Effector memory CD4-positive, alpha-beta T cell (primary cell): ENCODE data around the gene IRF1.
"Not testable (repeated sequence)": the region's sequence is repeated elsewhere in the genome, so short reads cannot be mapped to it uniquely, and the experiment has no call there.

ENCODE experiments used
- DNase-seq, 3 donors: peaks; one replicate each; pipeline ENCODE4 v3.0.0-alpha.2; 2020
- H3K27ac ChIP-seq: 2 replicates; pipeline ENCODE4 v1.7.0; 2013; ENCODE audit warnings: mild to moderate bottlenecking, low read length, moderate library complexity; ENCODE audit not compliant: insufficient read depth, poor library complexity, severe bottlenecking
- H3K27me3 ChIP-seq: replicated peaks from 2 replicates; pipeline ENCODE4 v1.7.0; 2013; ENCODE audit warnings: mild to moderate bottlenecking, low read length; ENCODE audit not compliant: insufficient read depth, control insufficient read depth, poor library complexity, severe bottlenecking
- H3K36me3 ChIP-seq: 2 replicates; pipeline ENCODE4 v1.7.0; 2013; ENCODE audit warnings: mild to moderate bottlenecking, low read length, moderate library complexity; ENCODE audit not compliant: control insufficient read depth, insufficient read depth
- H3K4me1 ChIP-seq: 2 replicates; pipeline ENCODE4 v1.7.0; 2013; ENCODE audit warnings: low read length, mild to moderate bottlenecking; ENCODE audit not compliant: control insufficient read depth, insufficient read depth, poor library complexity, severe bottlenecking
- H3K4me3 ChIP-seq: 2 replicates; pipeline ENCODE4 v1.7.0; 2013; ENCODE audit warnings: low read length, low read depth, mild to moderate bottlenecking; ENCODE audit not compliant: insufficient read depth, poor library complexity, severe bottlenecking
- H3K9me3 ChIP-seq: 2 replicates; pipeline ENCODE4 v1.7.0; 2013; ENCODE audit warnings: mild to moderate bottlenecking, low read length, moderate library complexity; ENCODE audit not compliant: control insufficient read depth

IRF1 gene

DNA sequence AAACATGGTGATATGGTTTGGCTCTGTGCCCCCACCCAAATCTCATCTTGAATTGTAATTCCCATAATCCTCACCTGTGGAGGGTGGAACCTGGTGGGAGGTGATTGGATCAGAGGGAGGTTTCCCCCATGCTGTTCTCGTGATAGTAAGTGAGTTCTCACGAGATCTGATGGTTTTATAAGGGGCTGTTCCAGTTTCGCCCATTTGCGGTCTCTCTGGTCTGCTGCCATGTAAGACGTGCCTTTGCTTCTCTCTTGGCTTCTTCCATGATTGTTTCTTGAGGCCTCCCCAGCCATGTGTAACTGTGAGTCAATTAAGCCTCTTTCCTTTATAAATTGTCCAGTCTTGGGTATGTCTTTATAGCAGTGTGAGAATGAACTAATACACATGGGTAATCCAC, 34.3 kb upstream of the IRF1 start:
- not testable (repeated sequence) for H3K4me3 ChIP-seq, H3K27me3 ChIP-seq, H3K27ac ChIP-seq, H3K9me3 ChIP-seq, DNase-seq, H3K36me3 ChIP-seq
- peaks cover 12% of the 10 kb centered on the region for H3K4me1 ChIP-seq

DNA sequence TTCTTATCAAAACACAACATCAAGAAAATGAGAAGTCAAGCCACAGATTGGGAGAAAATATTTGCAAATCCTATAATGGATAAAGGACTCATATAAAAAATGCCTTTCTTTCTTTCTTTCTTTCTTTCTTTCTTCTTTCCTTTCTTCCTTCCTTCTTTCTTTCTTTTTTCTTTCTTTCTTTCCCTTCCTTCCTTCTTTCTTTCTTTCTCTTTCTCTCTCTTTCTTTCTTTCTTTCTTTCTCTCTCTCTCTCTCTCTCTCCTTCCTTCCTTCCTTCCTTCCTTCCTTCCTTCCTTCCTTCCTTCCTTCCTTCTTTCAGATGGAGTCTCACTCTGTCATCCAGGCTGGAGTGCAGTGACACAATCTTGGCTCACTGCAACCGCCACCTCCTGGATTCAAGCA, 31.5 kb upstream of the IRF1 start:
- not testable (repeated sequence) for DNase-seq

DNA sequence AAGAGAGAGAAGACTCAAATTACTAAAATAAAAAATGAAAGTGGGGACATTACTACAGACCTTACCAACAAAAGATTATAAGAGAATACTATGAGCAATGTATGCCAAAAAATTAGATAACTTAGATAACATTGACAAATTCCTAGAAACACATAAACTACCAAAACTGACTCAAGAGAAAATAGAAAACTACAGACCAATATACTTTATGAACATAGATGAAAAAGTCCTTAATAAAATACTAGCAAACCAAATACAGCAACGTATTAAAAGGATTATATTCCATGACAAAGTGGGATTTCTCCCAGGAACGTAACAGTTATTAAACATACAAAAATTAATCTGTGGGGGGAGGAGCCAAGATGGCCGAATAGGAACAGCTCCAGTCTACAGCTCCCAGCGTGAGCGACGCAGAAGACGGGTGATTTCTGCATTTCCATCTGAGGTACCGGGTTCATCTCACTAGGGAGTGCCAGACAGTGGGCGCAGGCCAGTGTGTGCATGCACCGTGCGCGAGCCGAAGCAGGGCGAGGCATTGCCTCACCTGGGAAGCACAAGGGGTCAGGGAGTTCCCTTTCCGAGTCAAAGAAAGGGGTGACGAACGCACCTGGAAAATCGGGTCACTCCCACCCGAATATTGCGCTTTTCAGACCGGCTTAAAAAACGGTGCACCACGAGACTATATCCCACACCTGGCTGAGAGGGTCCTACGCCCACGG, 23.2 kb upstream of the IRF1 start:
- not testable (repeated sequence) for DNase-seq, H3K4me3 ChIP-seq, H3K36me3 ChIP-seq, H3K9me3 ChIP-seq, H3K4me1 ChIP-seq, H3K27me3 ChIP-seq, H3K27ac ChIP-seq

More for the DNA sequence above, 31.5 kb upstream of the IRF1 start:
- not testable (repeated sequence) for H3K4me1 ChIP-seq, H3K27me3 ChIP-seq, H3K27ac ChIP-seq, H3K36me3 ChIP-seq, H3K4me3 ChIP-seq, H3K9me3 ChIP-seq

DNA sequence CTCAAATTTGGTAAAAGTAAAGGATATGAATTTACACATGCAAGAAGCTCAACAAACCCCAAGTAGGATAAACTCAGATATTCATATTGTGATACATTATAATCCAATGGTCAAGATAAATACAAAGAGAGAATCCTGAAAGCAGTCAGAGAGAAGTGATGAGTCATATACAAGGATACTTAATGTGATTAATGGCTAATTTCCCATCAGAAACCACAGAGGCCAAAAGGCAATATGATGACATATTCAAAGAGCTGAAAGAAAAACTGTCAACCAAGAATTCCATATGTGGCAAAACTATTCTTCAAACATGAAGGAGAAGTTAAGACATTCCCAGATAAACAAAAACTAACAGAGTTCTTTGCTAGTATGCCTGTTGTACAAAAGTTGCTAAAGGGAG, 19.5 kb upstream of the IRF1 start:
- Histone ChIP-seq H3K4me3 (no peak overlapping the region), H3K36me3 (no peaks in the 10 kb centered on the region), H3K9me3 (no peaks in the 10 kb centered on the region), H3K4me1 (no peaks in the 10 kb centered on the region), H3K27me3 (no peaks in the 10 kb centered on the region), H3K27ac (no peak overlapping the region)
- no peak for DNase-seq

DNA sequence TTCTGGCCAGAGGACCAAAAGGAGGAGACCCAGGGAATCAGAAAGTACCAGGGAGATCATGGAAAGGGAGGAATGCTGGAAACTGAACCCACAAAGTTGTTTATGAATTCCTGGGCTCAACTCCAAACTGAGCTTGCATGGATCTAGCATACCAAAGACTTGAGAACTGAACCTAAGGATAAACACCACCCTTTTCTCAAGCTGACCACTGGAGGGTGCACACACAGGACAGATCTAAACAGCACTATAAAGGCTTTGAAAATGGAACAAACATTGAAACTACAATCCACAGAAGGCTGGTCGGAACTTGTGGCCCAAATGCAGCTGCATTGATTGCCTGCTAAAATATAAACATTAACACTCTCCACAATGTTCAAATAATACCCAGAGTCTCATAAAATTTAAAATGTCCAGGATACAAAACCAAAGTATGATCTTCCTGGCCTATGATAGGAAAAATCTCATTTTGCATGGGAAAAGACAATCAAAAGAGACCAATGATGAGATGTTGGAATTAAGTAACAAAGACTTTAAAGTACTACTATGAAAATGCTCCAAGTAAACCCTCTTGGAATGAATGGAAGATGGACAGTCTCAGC, 15.6 kb upstream of the IRF1 start:
- no peak for DNase-seq
- H3K9me3 ChIP-seq, result no peaks in the 10 kb centered on the region
- H3K27me3 ChIP-seq, result no peaks in the 10 kb centered on the region
- H3K4me1 ChIP-seq, result no peaks in the 10 kb centered on the region
- H3K36me3 ChIP-seq, result no peaks in the 10 kb centered on the region
- H3K4me3 ChIP-seq, result no peak overlapping the region
- no peak overlapping the region for H3K27ac ChIP-seq

DNA sequence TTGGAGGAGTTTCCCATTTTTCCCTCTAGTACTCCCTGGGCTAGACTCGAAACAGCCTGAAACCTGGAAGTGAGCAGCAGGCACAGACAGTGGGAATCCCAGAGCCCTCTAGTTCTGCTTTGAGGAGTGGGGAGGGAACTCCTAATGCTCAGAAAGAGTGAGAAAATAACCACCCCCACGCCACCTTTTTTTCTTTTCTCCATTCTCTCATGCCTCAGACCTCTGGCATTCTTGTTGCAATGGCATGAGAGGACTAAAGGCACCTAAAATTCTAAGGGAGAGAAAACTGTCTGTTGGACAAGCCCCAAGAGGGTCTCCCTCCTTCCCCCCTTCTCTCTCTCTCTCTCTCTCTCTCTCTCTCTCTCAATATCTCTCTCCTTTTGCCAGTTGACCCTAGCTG, 15.1 kb upstream of the IRF1 start:
- Histone ChIP-seq H3K27me3 (no peaks in the 10 kb centered on the region), H3K27ac (no peak overlapping the region), H3K36me3 (no peaks in the 10 kb centered on the region), H3K4me1 (peaks cover 5% of the 10 kb centered on the region), H3K4me3 (no peak overlapping the region), H3K9me3 (no peaks in the 10 kb centered on the region)
- DNase-seq, result no peak

DNA sequence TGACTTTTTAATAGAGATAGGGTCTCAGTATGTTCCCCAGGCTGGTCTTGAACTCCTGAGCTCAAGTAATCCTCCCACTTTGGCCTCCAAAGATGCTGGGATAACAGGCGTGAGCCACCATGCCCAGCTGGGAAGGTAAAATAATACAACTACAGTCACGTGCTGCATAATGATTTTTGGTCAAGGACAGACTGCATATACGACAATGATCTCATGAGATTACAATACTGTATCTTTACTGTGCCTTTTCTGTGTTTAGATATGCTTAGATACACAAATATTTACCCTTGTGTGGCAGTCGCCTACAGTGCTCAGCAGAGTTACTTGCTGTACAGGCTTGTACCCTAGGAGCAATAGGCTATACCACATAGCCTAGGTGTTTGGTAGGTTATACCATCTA, 14.2 kb upstream of the IRF1 start:
- Histone ChIP-seq H3K27ac (no peak overlapping the region), H3K4me1 (peaks cover 11% of the 10 kb centered on the region), H3K9me3 (no peaks in the 10 kb centered on the region), H3K36me3 (no peaks in the 10 kb centered on the region), H3K4me3 (no peak overlapping the region), H3K27me3 (no peaks in the 10 kb centered on the region)
- DNase-seq, result no peak

DNA sequence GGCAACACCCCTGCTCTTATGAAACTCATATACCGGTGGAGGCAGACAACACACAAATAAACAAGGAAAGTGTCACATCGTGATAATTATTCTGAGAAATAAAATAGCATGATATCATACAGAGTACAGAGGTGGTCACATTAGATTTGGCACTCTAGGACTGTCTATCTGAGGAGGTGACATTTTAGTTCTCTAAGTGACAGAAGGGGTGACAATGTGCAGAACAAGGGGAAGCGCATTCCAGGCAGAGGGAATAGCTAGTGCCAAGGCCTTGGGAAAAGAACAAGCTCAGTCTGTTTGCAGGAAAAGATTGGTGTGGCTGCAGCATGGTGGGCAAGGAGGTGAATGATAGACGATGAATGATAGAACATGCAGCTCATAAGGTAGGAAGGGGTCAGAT, 12.7 kb upstream of the IRF1 start:
- no peak for DNase-seq

DNA sequence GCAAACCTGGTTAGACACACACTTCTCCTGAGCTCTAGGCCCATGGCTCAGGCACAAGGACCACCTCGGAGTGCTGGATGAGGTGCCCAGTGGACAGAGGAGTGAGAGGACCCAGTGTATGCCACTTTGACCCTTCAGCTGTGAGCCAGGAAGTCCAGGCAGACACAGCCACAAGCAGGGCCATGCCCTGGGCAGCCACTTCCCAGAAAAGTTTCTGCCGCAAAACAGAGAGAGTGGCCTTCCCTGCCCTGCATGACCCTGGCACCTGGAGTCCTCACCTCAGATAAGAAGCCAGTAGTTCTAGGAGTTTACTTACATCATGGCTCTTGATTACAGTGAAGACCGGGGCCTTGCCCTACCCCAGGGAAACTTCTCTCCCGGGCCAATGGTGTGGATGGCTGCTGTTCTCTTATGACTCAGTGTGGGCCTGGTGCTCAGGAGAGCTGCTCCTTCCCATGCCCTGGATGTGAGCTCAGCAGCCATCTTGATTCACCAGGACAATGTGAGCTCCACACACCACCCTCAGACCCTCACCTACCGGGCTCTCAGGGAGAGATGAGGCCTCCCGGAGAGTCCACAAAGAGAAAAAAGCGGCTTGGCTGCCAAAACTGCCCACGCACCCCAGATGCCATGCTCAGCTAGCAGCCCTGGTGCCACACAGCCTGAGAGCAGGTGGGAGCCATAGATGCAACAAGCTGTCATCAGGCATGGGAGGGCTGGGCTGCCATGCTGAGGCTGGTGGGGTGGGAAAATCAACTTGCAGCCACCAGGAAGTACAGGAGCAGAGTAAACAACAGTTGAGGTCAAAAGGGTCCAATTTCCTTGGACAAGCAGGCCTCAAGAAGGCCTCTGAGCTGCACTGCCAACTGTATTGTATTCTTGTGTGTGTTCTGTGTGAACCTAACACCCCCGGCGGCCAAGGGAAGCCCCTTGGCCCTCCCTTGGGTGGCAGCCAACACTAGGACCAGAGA, 11.7 kb upstream of the IRF1 start:
- peaks cover 15% of the 10 kb centered on the region for H3K4me1 ChIP-seq
- H3K27ac ChIP-seq, result no peak overlapping the region
- no peak overlapping the region for H3K4me3 ChIP-seq

More for the DNA sequence above, 12.7 kb upstream of the IRF1 start:
- Histone ChIP-seq H3K27ac (no peak overlapping the region), H3K9me3 (no peaks in the 10 kb centered on the region), H3K4me3 (no peak overlapping the region), H3K36me3 (no peaks in the 10 kb centered on the region), H3K27me3 (no peaks in the 10 kb centered on the region), H3K4me1 (peaks cover 11% of the 10 kb centered on the region)

DNA sequence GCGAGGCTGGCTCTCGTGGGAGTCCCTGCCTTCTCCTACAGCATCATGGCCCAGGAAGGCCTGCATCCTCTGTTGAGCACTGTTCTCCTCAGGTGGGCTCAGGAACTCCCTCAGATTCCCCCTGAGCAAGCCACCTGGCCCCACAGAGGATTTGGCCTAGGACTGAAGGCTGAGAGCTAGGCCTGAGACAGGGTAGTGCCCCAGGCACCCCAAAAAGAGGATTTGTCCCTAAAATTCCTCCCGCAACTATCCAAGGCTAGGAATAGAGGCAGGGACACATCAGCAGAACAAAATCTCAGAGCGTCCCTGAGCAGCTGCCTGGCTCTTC, 11.0 kb upstream of the IRF1 start:
- Histone ChIP-seq H3K4me3 (no peak overlapping the region), H3K4me1 (peaks cover 21% of the 10 kb centered on the region), H3K9me3 (no peaks in the 10 kb centered on the region), H3K27ac (no peak overlapping the region), H3K36me3 (no peaks in the 10 kb centered on the region), H3K27me3 (no peaks in the 10 kb centered on the region)
- DNase-seq, result no peak

More for the DNA sequence above, 11.7 kb upstream of the IRF1 start:
- Histone ChIP-seq H3K9me3 (no peaks in the 10 kb centered on the region), H3K36me3 (no peaks in the 10 kb centered on the region), H3K27me3 (no peaks in the 10 kb centered on the region)
- no peak for DNase-seq
